Measurements from ENCODE around the gene AQP7. TPM values are rescaled to one million over a fixed set of nuclear protein-coding genes. Genes with fewer than 3 reads are reported as not detected.
"Not testable (repeated sequence)": the region's sequence is repeated elsewhere in the genome, so short reads cannot be mapped to it uniquely, and the experiment has no call there.

The AQP7 gene
- total RNA-seq, 4 donors from 2014 or later: 0.15 to 0.57 TPM; not detected in 2

DNA sequence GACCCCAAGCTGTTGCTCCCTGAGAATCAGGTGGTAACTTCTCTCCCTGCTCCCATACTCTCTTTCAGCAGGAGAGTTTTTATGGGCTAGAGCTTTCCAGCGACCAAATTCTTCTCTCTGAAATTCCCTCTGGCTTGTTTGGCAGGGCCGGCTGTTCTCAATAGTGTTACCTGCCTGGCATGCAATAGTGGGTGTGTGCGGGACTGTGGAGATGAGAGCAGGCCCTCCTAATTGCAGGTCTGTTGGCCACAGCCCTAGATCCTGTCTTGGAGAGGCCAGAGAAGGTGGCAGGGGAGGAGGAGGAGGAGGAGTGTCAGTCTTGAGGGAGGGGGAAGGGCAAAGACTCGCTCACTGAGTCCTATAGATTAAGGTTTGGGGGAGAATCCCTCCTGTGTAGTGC, 29.5 kb downstream of the AQP7 start:
- H3K27ac ChIP-seq: no peak overlapping the region
- no peaks in the 10 kb centered on the region for H3K27me3 ChIP-seq
- peaks cover 6 to 53% (median 18%) of the 10 kb centered on the region in 3 donors for H3K36me3 ChIP-seq
- intact Hi-C loops (cut with DNase I): no loop called here
- TF ChIP-seq, protein P1, sequence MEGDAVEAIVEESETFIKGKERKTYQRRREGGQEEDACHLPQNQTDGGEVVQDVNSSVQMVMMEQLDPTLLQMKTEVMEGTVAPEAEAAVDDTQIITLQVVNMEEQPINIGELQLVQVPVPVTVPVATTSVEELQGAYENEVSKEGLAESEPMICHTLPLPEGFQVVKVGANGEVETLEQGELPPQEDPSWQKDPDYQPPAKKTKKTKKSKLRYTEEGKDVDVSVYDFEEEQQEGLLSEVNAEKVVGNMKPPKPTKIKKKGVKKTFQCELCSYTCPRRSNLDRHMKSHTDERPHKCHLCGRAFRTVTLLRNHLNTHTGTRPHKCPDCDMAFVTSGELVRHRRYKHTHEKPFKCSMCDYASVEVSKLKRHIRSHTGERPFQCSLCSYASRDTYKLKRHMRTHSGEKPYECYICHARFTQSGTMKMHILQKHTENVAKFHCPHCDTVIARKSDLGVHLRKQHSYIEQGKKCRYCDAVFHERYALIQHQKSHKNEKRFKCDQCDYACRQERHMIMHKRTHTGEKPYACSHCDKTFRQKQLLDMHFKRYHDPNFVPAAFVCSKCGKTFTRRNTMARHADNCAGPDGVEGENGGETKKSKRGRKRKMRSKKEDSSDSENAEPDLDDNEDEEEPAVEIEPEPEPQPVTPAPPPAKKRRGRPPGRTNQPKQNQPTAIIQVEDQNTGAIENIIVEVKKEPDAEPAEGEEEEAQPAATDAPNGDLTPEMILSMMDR (IDR thresholded peaks at IDR 0.05): no peak
- TF ChIP-seq POLR2A (IDR thresholded peaks at IDR 0.05): no peak
- no peak overlapping the region for H3K4me3 ChIP-seq
- DNase-seq: no peak
- peaks cover 0 to 28% (median 2%) of the 10 kb centered on the region in 3 donors for H3K4me1 ChIP-seq
- H3K9me3 ChIP-seq: no peaks in the 10 kb centered on the region
- WGBS, 2 donors: 64 to 71% methylated on average over 3 of the region's 4 CpGs

DNA sequence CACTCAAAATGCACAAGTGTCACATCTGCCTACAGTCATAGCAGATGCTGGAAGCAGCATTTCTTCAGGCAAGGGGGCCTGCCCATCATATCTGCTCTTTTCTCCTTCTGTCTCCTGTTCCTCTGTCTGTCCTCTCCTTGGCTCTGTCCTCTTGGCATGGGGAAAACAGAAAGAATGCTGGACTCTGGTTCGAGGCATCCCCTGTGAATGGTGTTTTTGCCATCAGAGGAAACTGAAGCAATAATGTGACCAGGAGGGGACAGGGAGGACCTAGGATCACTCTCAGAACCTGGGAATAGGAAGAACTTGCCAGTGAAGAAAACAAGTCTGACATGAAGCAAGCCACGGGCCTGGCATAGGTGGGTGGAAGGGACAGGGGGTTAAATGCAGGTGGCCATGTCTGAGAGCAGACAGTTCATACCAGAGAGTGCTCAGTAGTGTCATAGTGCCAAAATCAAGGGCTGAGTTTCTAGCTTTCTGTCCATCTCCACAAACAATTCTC, 35.3 kb downstream of the AQP7 start:
- TF ChIP-seq, protein P1 (IDR thresholded peaks at IDR 0.05): no peak
- no peak for TF ChIP-seq POLR2A (IDR thresholded peaks at IDR 0.05)
- no peak for DNase-seq
- H3K4me1 ChIP-seq: no peaks in the 10 kb centered on the region
- WGBS, 2 donors: 81 to 94% methylated on average over 2 of the region's 2 CpGs
- H3K27me3 ChIP-seq: no peaks in the 10 kb centered on the region
- H3K9me3 ChIP-seq: no peaks in the 10 kb centered on the region
- peaks cover 13 to 97% (median 49%) of the 10 kb centered on the region in 3 donors for H3K36me3 ChIP-seq
- no peak overlapping the region for H3K27ac ChIP-seq
- intact Hi-C loops (cut with DNase I): no loop called here
- H3K4me3 ChIP-seq: no peak overlapping the region

DNA sequence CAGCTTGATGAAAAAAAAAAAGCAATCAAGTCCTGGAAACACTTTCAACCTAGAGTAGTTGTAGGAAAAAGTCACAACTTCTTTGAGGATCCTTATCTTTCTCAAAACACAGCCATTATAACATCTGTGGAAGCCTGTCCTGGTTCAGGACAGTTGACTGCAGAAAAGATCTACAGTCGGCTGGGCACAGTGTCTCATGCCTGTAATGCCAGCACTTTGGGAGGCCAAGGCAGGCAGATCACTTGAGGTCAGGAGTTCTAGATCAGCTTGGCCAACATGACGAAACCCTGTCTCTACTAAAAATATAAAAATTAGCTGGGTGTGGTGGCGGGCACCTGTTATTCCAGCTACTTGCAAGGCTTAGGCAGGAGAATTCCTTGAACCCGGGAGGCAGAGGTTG, 37.6 kb downstream of the AQP7 start:
- intact Hi-C loops (cut with DNase I); H3K27me3 ChIP-seq; H3K9me3 ChIP-seq; H3K4me3 ChIP-seq; H3K27ac ChIP-seq; DNase-seq; H3K4me1 ChIP-seq: not testable (repeated sequence)
- H3K36me3 ChIP-seq: peaks cover 8 to 96% (median 38%) of the 10 kb centered on the region in 3 donors
- WGBS, 2 donors: 90 to 100% methylated on average over 2 to 4 of the region's 4 CpGs

DNA sequence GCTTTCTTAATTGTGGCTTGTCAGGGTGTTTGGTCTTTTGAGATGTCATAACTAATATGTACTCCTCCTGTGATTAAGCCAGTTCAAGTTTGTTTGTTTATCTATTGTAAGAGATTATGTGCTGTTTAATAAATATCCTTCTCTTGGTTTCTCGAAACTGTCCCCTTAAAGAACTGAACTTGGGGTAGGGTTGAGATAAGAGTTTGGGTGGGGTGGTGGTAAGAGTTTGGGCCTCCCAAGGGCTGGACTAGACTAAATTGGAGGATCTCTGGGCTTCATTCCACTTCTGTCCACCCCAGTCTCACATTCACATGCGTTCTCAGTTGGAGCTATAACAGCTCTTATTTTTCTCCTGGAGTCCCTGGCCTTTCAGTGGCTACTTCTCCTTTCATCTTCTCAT, 38.2 kb downstream of the AQP7 start:
- WGBS, 2 donors: 96 to 98% methylated on average over 2 of the region's 2 CpGs
- Histone ChIP-seq H3K9me3 (no peaks in the 10 kb centered on the region), H3K27ac (no peak overlapping the region), H3K36me3 (peaks cover 8 to 96% (median 38%) of the 10 kb centered on the region in 3 donors), H3K4me3 (no peak overlapping the region), H3K4me1 (no peaks in the 10 kb centered on the region), H3K27me3 (no peaks in the 10 kb centered on the region)
- DNase-seq: no peak
- intact Hi-C loops (cut with DNase I): no loop called here
- TF ChIP-seq, protein P1 (IDR thresholded peaks at IDR 0.05): no peak
- no peak for TF ChIP-seq POLR2A (IDR thresholded peaks at IDR 0.05)

DNA sequence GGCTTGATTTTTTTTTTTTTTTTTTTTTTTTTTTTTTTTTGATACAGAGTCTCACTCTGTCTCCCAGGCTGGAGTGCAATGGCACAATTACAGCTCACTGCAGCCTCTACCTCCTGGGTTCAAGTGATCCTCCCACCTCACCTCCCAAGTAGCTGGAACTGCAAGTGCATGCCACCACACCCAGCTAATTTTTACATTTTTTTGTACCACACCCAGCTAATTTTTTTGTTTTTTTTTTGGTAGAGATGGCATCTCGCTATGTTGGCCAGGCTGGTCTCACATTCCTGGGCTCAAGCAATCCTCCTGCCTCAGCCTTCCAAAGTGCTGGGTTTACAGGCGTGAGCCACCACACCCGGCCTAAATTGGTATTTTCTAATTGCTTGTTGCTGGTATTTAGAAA, 43.7 kb downstream of the AQP7 start:
- peaks cover 0 to 88% (median 0%) of the 10 kb centered on the region in 3 donors for H3K36me3 ChIP-seq
- H3K27ac ChIP-seq; H3K27me3 ChIP-seq; H3K4me3 ChIP-seq; intact Hi-C loops (cut with DNase I); H3K4me1 ChIP-seq; H3K9me3 ChIP-seq; DNase-seq: not testable (repeated sequence)
- 89 to 94% methylated on average over 3 of the region's 3 CpGs for WGBS, 2 donors

DNA sequence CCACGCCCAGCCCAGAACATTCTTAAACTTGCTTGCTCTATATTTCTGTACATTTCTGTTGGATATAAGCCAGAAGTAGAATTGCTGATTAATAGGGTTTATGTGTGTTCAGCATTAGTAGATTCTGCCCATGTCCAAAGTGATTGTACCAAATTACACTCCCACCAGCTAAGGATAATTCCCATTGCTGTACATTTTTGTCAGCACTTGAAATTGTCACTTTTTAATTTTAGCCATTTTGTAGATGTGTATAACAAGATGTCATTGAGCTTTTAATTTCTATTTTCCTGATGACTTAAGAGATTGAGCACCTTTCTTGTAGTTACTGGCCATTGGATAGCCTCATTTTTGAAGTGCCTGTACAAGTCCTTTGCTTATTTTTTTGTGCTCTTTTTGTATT, 46.4 kb downstream of the AQP7 start:
- intact Hi-C loops (cut with DNase I): no loop called here
- no peaks in the 10 kb centered on the region for H3K9me3 ChIP-seq
- no peak for DNase-seq
- H3K36me3 ChIP-seq: peaks cover 0 to 65% (median 0%) of the 10 kb centered on the region in 3 donors
- no peak overlapping the region for H3K27ac ChIP-seq
- H3K4me3 ChIP-seq: no peak overlapping the region
- WGBS, 2 donors: 93 to 100% methylated on average over 1 of the region's 1 CpG
- TF ChIP-seq, protein P1 (IDR thresholded peaks at IDR 0.05): no peak
- TF ChIP-seq POLR2A (IDR thresholded peaks at IDR 0.05): no peak
- peaks cover 0 to 3% (median 0%) of the 10 kb centered on the region in 3 donors for H3K4me1 ChIP-seq
- H3K27me3 ChIP-seq: no peaks in the 10 kb centered on the region

Measured in esophagus squamous epithelium (tissue), 5 donors.